Activated CD4-positive, alpha-beta T cell treated with anti-CD3 and anti-CD28 coated beads, Interleukin-2, amount 10 ng/mL, durations not matched to agents 24 days and 14 days (primary cell): Measurements from ENCODE around the gene OCA2. TPM values are rescaled to one million over a fixed set of nuclear protein-coding genes. Genes with fewer than 3 reads are reported as not detected.
"Not testable (repeated sequence)": the region's sequence is repeated elsewhere in the genome, so short reads cannot be mapped to it uniquely, and the experiment has no call there.

Experiments
- DNase-seq: peaks from one replicate; pipeline ENCODE4 v3.0.0; 2022
- H3K27ac Mint-ChIP-seq: one replicate; pipeline ENCODE4 v1.8.0; 2022; ENCODE audit warnings: mild to moderate bottlenecking, mixed read lengths
- H3K27me3 Mint-ChIP-seq: one replicate; pipeline ENCODE4 v1.8.0; 2022; ENCODE audit warnings: mixed read lengths
- H3K36me3 Mint-ChIP-seq: one replicate; pipeline ENCODE4 v1.8.0; 2022; ENCODE audit warnings: low read depth, mild to moderate bottlenecking, mixed read lengths
- H3K4me1 Mint-ChIP-seq: one replicate; pipeline ENCODE4 v1.8.0; 2021; ENCODE audit warnings: mixed read lengths
- H3K4me3 Mint-ChIP-seq: one replicate; pipeline ENCODE4 v1.8.0; 2022; ENCODE audit warnings: mild to moderate bottlenecking, moderate library complexity, mixed read lengths
- H3K9me3 Mint-ChIP-seq: one replicate; pipeline ENCODE4 v1.8.0; 2021; ENCODE audit warnings: mixed read lengths
- intact Hi-C: fragments of 100-400 bp; cut with micrococcal nuclease; formaldehyde crosslinking; loops from one replicate; pipeline ENCODE4 v1.15.1; 2023
- total RNA-seq: library from RNA; stranded (reverse); gene quantifications from 2 replicates; pipeline ENCODE4 v1.2.3, GENCODE V29; 2022

OCA2 gene
- total RNA-seq, 1 donor from 2014 or later = not detected

DNA sequence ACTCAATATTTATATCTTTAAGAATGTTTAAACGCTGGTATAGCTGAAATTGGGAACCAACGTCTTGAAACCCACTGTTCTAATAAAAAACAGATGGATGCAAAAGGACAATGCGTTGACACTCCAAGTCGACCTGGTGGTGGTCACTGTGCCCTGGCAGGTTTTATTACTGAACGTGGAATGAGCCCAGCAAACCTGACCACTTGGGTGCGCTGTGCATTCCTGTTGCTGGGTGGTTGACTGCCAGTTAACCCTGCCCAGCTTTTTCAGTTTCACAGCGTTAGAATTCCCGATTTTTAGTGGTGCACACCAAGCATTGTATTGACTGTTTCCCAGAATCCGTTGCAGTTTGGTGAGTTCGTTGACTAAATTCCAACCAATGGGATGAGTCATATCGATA lies 384.4 kb downstream of the OCA2 start:
- no peaks in the 10 kb centered on the region for H3K36me3 Mint-ChIP-seq
- H3K27ac Mint-ChIP-seq = no peak overlapping the region
- intact Hi-C loops = no loop called here
- no peaks in the 10 kb centered on the region for H3K27me3 Mint-ChIP-seq
- H3K4me3 Mint-ChIP-seq = no peak overlapping the region
- H3K4me1 Mint-ChIP-seq = no peaks in the 10 kb centered on the region
- DNase-seq = no peak
- peaks cover 24% of the 10 kb centered on the region for H3K9me3 Mint-ChIP-seq

DNA sequence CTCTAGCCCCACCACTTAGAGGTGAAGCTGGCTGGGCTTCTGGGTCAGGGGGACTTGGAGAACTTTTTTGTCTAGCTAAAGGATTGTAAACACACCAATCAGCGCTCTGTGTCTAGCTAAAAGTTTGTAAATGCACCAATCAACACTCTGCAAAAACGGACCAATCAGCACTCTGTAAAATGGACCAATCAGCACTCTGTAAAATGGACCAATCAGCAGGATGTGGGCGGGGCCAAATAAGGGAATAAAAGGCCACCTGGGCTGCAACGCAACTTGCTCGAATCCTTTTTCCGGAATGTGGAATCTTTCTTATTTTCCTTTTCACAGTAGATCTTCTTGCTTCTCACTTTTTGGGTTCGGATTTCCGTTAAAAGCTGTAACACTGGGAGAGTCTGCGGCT lies 385.3 kb downstream of the OCA2 start:
- not testable (repeated sequence) for H3K4me1 Mint-ChIP-seq, DNase-seq

DNA sequence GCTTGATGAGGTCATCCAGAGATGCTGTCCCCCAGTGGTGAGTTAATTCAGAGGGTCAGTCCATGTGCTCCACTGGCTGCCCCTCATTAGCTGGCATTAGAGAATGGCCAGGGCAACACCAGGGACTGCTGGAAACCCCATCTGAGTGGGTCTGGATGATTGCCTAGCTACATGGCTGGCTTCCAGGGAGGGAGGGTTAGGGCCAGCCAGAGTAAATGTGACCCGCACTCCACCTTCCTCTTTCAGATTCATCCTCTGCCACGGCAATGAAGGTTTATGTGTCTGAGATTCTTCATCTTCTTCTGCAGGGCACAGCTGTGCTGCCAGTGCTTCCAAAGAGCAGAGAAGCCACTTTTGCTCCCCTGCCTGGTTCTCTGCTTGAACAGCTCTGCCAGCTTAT lies 391.9 kb downstream of the OCA2 start:
- H3K4me3 Mint-ChIP-seq = no peak overlapping the region
- H3K9me3 Mint-ChIP-seq = peaks cover 30% of the 10 kb centered on the region
- intact Hi-C loops = no loop called here
- no peaks in the 10 kb centered on the region for H3K4me1 Mint-ChIP-seq
- no peaks in the 10 kb centered on the region for H3K36me3 Mint-ChIP-seq
- no peak for DNase-seq
- H3K27ac Mint-ChIP-seq = no peak overlapping the region
- H3K27me3 Mint-ChIP-seq = no peaks in the 10 kb centered on the region

More for the DNA sequence above, 385.3 kb downstream of the OCA2 start:
- H3K4me3 Mint-ChIP-seq, H3K27me3 Mint-ChIP-seq, intact Hi-C loops, H3K27ac Mint-ChIP-seq, H3K36me3 Mint-ChIP-seq: not testable (repeated sequence)
- H3K9me3 Mint-ChIP-seq = peaks cover 24% of the 10 kb centered on the region

DNA sequence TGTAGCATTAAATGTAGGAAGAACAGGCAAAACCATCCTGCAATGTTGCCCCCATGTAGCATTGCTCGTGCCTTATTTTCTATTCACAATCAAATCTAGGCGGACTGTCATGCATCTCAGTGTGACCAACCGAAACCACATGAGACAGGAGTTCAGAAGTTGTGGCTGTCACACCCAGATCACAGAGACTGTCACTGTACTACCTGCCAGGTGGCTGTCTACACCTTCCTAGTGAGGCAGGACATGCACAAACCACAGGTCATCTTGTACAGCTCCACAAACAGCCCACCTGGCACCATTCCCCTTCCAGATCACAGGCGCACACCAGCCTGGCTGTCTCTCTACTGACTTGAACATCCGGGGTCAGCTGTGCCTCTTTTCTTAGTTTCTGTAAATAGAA lies 392.8 kb downstream of the OCA2 start:
- no peaks in the 10 kb centered on the region for H3K4me1 Mint-ChIP-seq
- no peaks in the 10 kb centered on the region for H3K36me3 Mint-ChIP-seq
- H3K27ac Mint-ChIP-seq = no peak overlapping the region
- H3K4me3 Mint-ChIP-seq = no peak overlapping the region
- H3K9me3 Mint-ChIP-seq = peaks cover 36% of the 10 kb centered on the region
- intact Hi-C loops = no loop called here
- no peaks in the 10 kb centered on the region for H3K27me3 Mint-ChIP-seq
- DNase-seq = no peak

DNA sequence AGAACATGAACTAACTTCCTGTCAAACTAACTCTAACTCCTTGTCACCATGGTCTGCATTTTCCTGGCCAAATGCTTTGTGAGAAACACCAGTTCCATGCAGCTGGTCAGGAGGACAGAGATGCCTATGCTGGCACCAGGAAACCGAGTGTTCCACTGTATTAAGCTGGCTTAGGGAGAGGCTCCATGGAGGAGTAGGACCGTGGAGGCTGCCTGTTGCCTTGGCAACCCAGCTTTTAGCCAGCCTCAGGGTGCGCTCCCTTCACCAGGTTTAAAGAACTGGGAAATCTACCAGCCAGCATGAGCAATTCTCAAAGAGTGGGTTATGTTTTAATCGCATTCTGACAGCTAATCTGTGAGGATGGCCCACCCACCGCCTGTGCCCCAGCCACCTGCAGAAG lies 394.1 kb downstream of the OCA2 start:
- no peak for DNase-seq
- no peak overlapping the region for H3K27ac Mint-ChIP-seq
- no peak overlapping the region for H3K4me3 Mint-ChIP-seq
- no peaks in the 10 kb centered on the region for H3K27me3 Mint-ChIP-seq
- peaks cover 31% of the 10 kb centered on the region for H3K9me3 Mint-ChIP-seq
- intact Hi-C loops = no loop called here
- no peaks in the 10 kb centered on the region for H3K36me3 Mint-ChIP-seq
- no peaks in the 10 kb centered on the region for H3K4me1 Mint-ChIP-seq

Other genes starting within 250 kb of the OCA2 start
- gene HERC2, start 222.9 kb upstream of the OCA2 start, total RNA-seq = 43.8 and 47.0 TPM in 2 replicates